BE2C (cell line): ENCODE results near the gene FGF13. TPM values are rescaled to one million over a fixed set of nuclear protein-coding genes. Genes with fewer than 3 reads are reported as not detected.

Experiments used
- DNase-seq: peaks from one replicate; pipeline ENCODE4 v3.0.0-alpha.2; 2020
- H3K27me3 ChIP-seq: fragments of 250-450 bp; sonication (Bioruptor Pico); 2 replicates; pipeline ENCODE4 v1.5.1; 2020; ENCODE audit warnings: mild to moderate bottlenecking
- H3K36me3 ChIP-seq: fragments of 250-450 bp; sonication (Bioruptor Pico); 2 replicates; pipeline ENCODE4 v1.5.1; 2020; ENCODE audit warnings: mild to moderate bottlenecking
- H3K4me1 ChIP-seq: fragments of 250-450 bp; sonication (Bioruptor Pico); 2 replicates; pipeline ENCODE4 v1.5.1; 2020
- H3K4me3 ChIP-seq: 2 replicates; pipeline ENCODE4 v1.5.1; 2011; ENCODE audit warnings: low read depth, low read length
- H3K9me3 ChIP-seq: fragments of 250-450 bp; sonication (Bioruptor Pico); 2 replicates; pipeline ENCODE4 v1.5.1; 2020
- CTCF ChIP-seq: IDR thresholded peaks from 2 replicates; pipeline ENCODE4 v1.5.1; 2012; ENCODE audit warnings: mild to moderate bottlenecking, low read depth, low read length
- polyA plus RNA-seq: library from polyadenylated mRNA; unstranded; fragments of >200 nt; gene quantifications from one replicate; pipeline ENCODE4 v1.2.1, GENCODE V29; 2012; ENCODE audit warnings: low read depth, missing spikeins; ENCODE audit not compliant: insufficient read length, insufficient read depth

The FGF13 gene
- 18.0 TPM for polyA plus RNA-seq

GRCh38 chrX:138711399-138712347, at the start of gene FGF13:
Gene FGF13, minus strand, starts transcription at chrX:138711717. Its CDS starts 714 bp downstream, at chrX:138711003.
- Histone ChIP-seq H3K4me1 (no peaks in the 10 kb centered on the region), H3K9me3 (no peaks in the 10 kb centered on the region), H3K4me3 (no peak within 1 kb of the TSS), H3K36me3 (no peaks in the 10 kb centered on the region), H3K27me3 (no peaks in the 10 kb centered on the region)
- no peak for TF ChIP-seq CTCF
- DNase-seq = peak; percentile 8

- Histone ChIP-seq H3K36me3 (no peaks in the 10 kb centered on the region), H3K4me1 (no peaks in the 10 kb centered on the region), H3K27me3 (no peaks in the 10 kb centered on the region), H3K4me3 (no peak overlapping the region), H3K9me3 (no peaks in the 10 kb centered on the region)
- no peak for DNase-seq
- no peak for TF ChIP-seq CTCF
Measured at GRCh38 chrX:138759217-138759943, 47.9 kb upstream of the FGF13 start.

- H3K9me3 ChIP-seq = no peaks in the 10 kb centered on the region
- no peaks in the 10 kb centered on the region for H3K4me1 ChIP-seq
- DNase-seq = no peak
- no peak overlapping the region for H3K4me3 ChIP-seq
- H3K36me3 ChIP-seq = no peaks in the 10 kb centered on the region
- TF ChIP-seq CTCF = no peak
- H3K27me3 ChIP-seq = no peaks in the 10 kb centered on the region
Measured at GRCh38 chrX:138756234-138756633, 44.7 kb upstream of the FGF13 start.

GRCh38 chrX:138754861-138755260, 43.3 kb upstream of the FGF13 start:
- Histone ChIP-seq H3K36me3 (no peaks in the 10 kb centered on the region), H3K4me3 (no peak overlapping the region), H3K4me1 (no peaks in the 10 kb centered on the region), H3K9me3 (no peaks in the 10 kb centered on the region), H3K27me3 (no peaks in the 10 kb centered on the region)
- DNase-seq = no peak
- TF ChIP-seq CTCF = no peak

GRCh38 chrX:138748480-138748879, 37.0 kb upstream of the FGF13 start:
- H3K36me3 ChIP-seq = no peaks in the 10 kb centered on the region

More at GRCh38 chrX:138748480-138748879, 37.0 kb upstream of the FGF13 start:
- DNase-seq = no peak
- Histone ChIP-seq H3K9me3 (no peaks in the 10 kb centered on the region), H3K27me3 (no peaks in the 10 kb centered on the region), H3K4me3 (no peak overlapping the region), H3K4me1 (no peaks in the 10 kb centered on the region)
- TF ChIP-seq CTCF = 0 out of 2 replicates have a peak, but pooled peaks have one; percentile 2
